GM23338 (cell line): ENCODE measurements around the gene SLC4A4. TPM values are rescaled to one million over a fixed set of nuclear protein-coding genes. Genes with fewer than 3 reads are reported as not detected.

Experiments used
- ATAC-seq: fragments of 200-7000 bp; cut with Tn5 transposase; 3 replicates; pipeline ENCODE4 v1.9.1; 2020
- DNase-seq: peaks from one replicate; pipeline ENCODE4 v3.0.0-alpha.2; 2015; ENCODE audit warnings: low spot score
- H2AFZ ChIP-seq: fragments of 200-600 bp; sonication (generic); 2 replicates; pipeline ENCODE4 v1.8.0; 2016; ENCODE audit warnings: antibody characterized with exemption, mild to moderate bottlenecking, moderate library complexity
- H3F3A ChIP-seq: fragments of 200-600 bp; sonication (generic); replicated peaks from 2 replicates; pipeline ENCODE4 v1.8.0; 2017; ENCODE audit warnings: antibody characterized with exemption, mixed run types, low read depth
- H3K27ac ChIP-seq: fragments of 200-600 bp; sonication (generic); 2 replicates; pipeline ENCODE4 v1.6.1; 2016; ENCODE audit warnings: low read depth
- H3K27me3 ChIP-seq: fragments of 200-600 bp; sonication (generic); 2 replicates; pipeline ENCODE4 v1.8.0; 2016; ENCODE audit warnings: mild to moderate bottlenecking, mixed run types, moderate library complexity; ENCODE audit not compliant: insufficient read depth
- H3K36me3 ChIP-seq: fragments of 200-600 bp; sonication (generic); 2 replicates; pipeline ENCODE4 v1.8.0; 2016; ENCODE audit warnings: mild to moderate bottlenecking; ENCODE audit not compliant: insufficient read depth
- H3K4me1 ChIP-seq: fragments of 200-600 bp; sonication (generic); 2 replicates; pipeline ENCODE4 v1.8.0; 2016; ENCODE audit warnings: mild to moderate bottlenecking, moderate library complexity; ENCODE audit not compliant: insufficient read depth
- H3K4me2 ChIP-seq: fragments of 200-600 bp; sonication (generic); 2 replicates; pipeline ENCODE4 v1.7.1; 2017; ENCODE audit warnings: mixed run types
- H3K4me3 ChIP-seq: fragments of 200-600 bp; sonication (generic); 2 replicates; pipeline ENCODE4 v1.6.1; 2016; ENCODE audit warnings: mixed run types
- H3K79me2 ChIP-seq: fragments of 200-600 bp; sonication (generic); replicated peaks from 2 replicates; pipeline ENCODE4 v1.8.0; 2017; ENCODE audit warnings: mild to moderate bottlenecking; ENCODE audit not compliant: insufficient read depth
- H3K9me2 ChIP-seq: fragments of 200-600 bp; sonication (generic); 2 replicates; pipeline ENCODE4 v1.8.0; 2017; ENCODE audit not compliant: insufficient read depth
- H4K20me1 ChIP-seq: fragments of 200-600 bp; sonication (generic); replicated peaks from 2 replicates; pipeline ENCODE4 v1.8.0; 2017; ENCODE audit warnings: mild to moderate bottlenecking; ENCODE audit not compliant: insufficient read depth
- H3K27ac Mint-ChIP-seq: 2 replicates; pipeline ENCODE4 v1.8.0; 2020; ENCODE audit warnings: inconsistent platforms, mild to moderate bottlenecking, moderate library complexity, mixed read lengths
- H3K27me3 Mint-ChIP-seq: 3 replicates; pipeline ENCODE4 v1.8.0; 2022; ENCODE audit warnings: low read depth, mild to moderate bottlenecking, moderate library complexity, mixed read lengths, inconsistent platforms; ENCODE audit not compliant: insufficient read depth, poor library complexity
- H3K36me3 Mint-ChIP-seq: 3 replicates; pipeline ENCODE4 v1.8.0; 2021; ENCODE audit warnings: low read depth, mild to moderate bottlenecking, inconsistent platforms, moderate library complexity, mixed read lengths
- H3K4me1 Mint-ChIP-seq: 3 replicates; pipeline ENCODE4 v1.8.0; 2020; ENCODE audit warnings: mild to moderate bottlenecking, inconsistent platforms, mixed read lengths
- H3K4me3 Mint-ChIP-seq: 3 replicates; pipeline ENCODE4 v1.8.0; 2021; ENCODE audit warnings: moderate library complexity, mild to moderate bottlenecking, inconsistent platforms, mixed read lengths
- H3K9me3 Mint-ChIP-seq: 3 replicates; pipeline ENCODE4 v1.8.0; 2020; ENCODE audit warnings: moderate library complexity, mild to moderate bottlenecking, inconsistent platforms, mixed read lengths
- CTCF ChIP-seq, 2 experiments: fragments of 200-600 bp in 1 of 2; sonication (generic) in 1 of 2; conservative IDR thresholded peaks; 2 replicates each; pipeline versions ENCODE4 v1.5.1 to v1.6.1; 2016 to 2017; ENCODE audit warnings: antibody characterized with exemption in 2 of 2, low read depth in 2 of 2, mild to moderate bottlenecking in 2 of 2, moderate library complexity in 1 of 2
- ETS1 ChIP-seq: IDR thresholded peaks from 2 replicates; pipeline ENCODE4 v1.6.1; 2016; ENCODE audit warnings: antibody characterized with exemption
- JUNB ChIP-seq: IDR thresholded peaks from one replicate; pipeline ENCODE4 v1.6.1; 2016; ENCODE audit warnings: antibody characterized with exemption; ENCODE audit not compliant: unreplicated experiment
- ZNF462 ChIP-seq: fragments of 250-450 bp; sonication (Bioruptor Pico); IDR thresholded peaks from 2 replicates; pipeline ENCODE4 v1.5.0; 2020; ENCODE audit warnings: mild to moderate bottlenecking, moderate library complexity
- polyA plus RNA-seq: library from polyadenylated mRNA; unstranded; fragments of >200 nt; fragmentation: Nextera tagmentation; extraction: Ambion mirVana; gene quantifications from 2 replicates; pipeline ENCODE4 v1.2.1, GENCODE V29; 2016
- total RNA-seq: library from RNA; depleted of rRNA; stranded (reverse); fragments of >200 nt; shearing (Covaris generic); gene quantifications from 2 replicates; pipeline ENCODE4 v1.2.3, GENCODE V29; 2014

The SLC4A4 gene
- total and polyA plus RNA-seq, 2 experiments from 2014 or later: 1.0 to 1.5 TPM

GRCh38 chr4:71607780-71608677, 269.2 kb downstream of the SLC4A4 start:
- H3K36me3 Mint-ChIP-seq: peaks cover 9% of the 10 kb centered on the region
- H3K27ac Mint-ChIP-seq: peak overlapping the region; percentile 28; the same call in 1 of the 2 replicates
- no peaks in the 10 kb centered on the region for H4K20me1 ChIP-seq
- H3K27ac ChIP-seq: no peak overlapping the region
- H3K4me2 ChIP-seq: no peak overlapping the region
- H3K27me3 Mint-ChIP-seq: no peaks in the 10 kb centered on the region
- H3K4me3 ChIP-seq: no peak overlapping the region
- 0 out of 2 replicates have a peak, but pooled peaks cover 13% of the 10 kb centered on the region for H3K9me2 ChIP-seq
- H3K36me3 ChIP-seq: no peaks in the 10 kb centered on the region
- H2AFZ ChIP-seq: peak overlapping the region; percentile 72; the same call in 1 of the 2 replicates
- no peaks in the 10 kb centered on the region for H3K79me2 ChIP-seq
- no peaks in the 10 kb centered on the region for H3K27me3 ChIP-seq
- ATAC-seq (no peak), DNase-seq (no peak)
- no peaks in the 10 kb centered on the region for H3F3A ChIP-seq
- no peak for TF ChIP-seq JUNB
- TF ChIP-seq CTCF (conservative IDR thresholded peaks at IDR 0.05; ENCODE audit: low read depth in 2 of 2): no peak
- TF ChIP-seq ZNF462 (CRISPR knock-in tag): no peak
- no peak for TF ChIP-seq ETS1
- H3K9me3 Mint-ChIP-seq: peaks cover 7% of the 10 kb centered on the region; the same call in 2 of the 3 replicates
- H3K4me3 Mint-ChIP-seq: no peak overlapping the region
- H3K4me1 ChIP-seq: no peaks in the 10 kb centered on the region
- peaks cover 10% of the 10 kb centered on the region; the same call in 2 of the 3 replicates for H3K4me1 Mint-ChIP-seq
